IMR-90 (cell line): ENCODE measurements around the gene IQCC. TPM values are rescaled to one million over a fixed set of nuclear protein-coding genes. Genes with fewer than 3 reads are reported as not detected.

Source experiments
- ATAC-seq: fragments of 200-7000 bp; cut with Tn5 transposase; 2 replicates; pipeline ENCODE4 v1.9.1; 2020; ENCODE audit warnings: low read depth, mild to moderate bottlenecking, moderate library complexity
- BruUV-seq: library from RNA; stranded (reverse); fragments of 400-500 nt; replicated peaks from 2 replicates; lab custom pipeline; 2021; lab: Mats Ljungman, UMichigan
- CTCF ChIA-PET: fragments of 300-600 bp; formaldehyde crosslinking; extraction: SDS; loops from one replicate; lab custom pipeline; 2021; ENCODE audit warnings: antibody characterized with exemption; lab: Yijun Ruan, JAX
- POLR2A ChIA-PET: fragments of 300-600 bp; sonication (Branson Sonifier 250); formaldehyde crosslinking; loops from one replicate; lab custom pipeline; 2022; ENCODE audit warnings: antibody characterized with exemption; ENCODE audit not compliant: unreplicated experiment; lab: Charles Lee
- DNase-seq: peaks from one replicate; pipeline ENCODE4 v3.0.0; 2013
- H2AFZ ChIP-seq: replicated peaks from 2 replicates; pipeline ENCODE3; 2013; ENCODE audit warnings: low read length, mild to moderate bottlenecking; ENCODE audit not compliant: poor library complexity
- H2AK5ac ChIP-seq: 2 replicates; pipeline ENCODE4 v1.6.1; 2013; ENCODE audit warnings: low read depth, low read length, inconsistent platforms
- H2AK9ac ChIP-seq: replicated peaks from 2 replicates; pipeline ENCODE3; 2013; ENCODE audit warnings: mild to moderate bottlenecking, low read depth, low read length, moderate library complexity; ENCODE audit not compliant: poor library complexity
- H2BK120ac ChIP-seq: 2 replicates; pipeline ENCODE4 v1.6.1; 2013; ENCODE audit warnings: low read depth, low read length, inconsistent platforms
- H2BK15ac ChIP-seq: 3 replicates; pipeline ENCODE4 v1.6.1; 2013; ENCODE audit warnings: low read depth, low read length, inconsistent platforms
- H2BK20ac ChIP-seq: 2 replicates; pipeline ENCODE4 v1.6.1; 2013; ENCODE audit warnings: low read depth, mild to moderate bottlenecking, inconsistent platforms, low read length, moderate library complexity
- H2BK5ac ChIP-seq: 2 replicates; pipeline ENCODE4 v1.6.1; 2013; ENCODE audit warnings: mild to moderate bottlenecking, low read depth, low read length, inconsistent platforms; ENCODE audit not compliant: poor library complexity, severe bottlenecking
- H3K14ac ChIP-seq: replicated peaks from 2 replicates; pipeline ENCODE4 v1.6.1; 2013; ENCODE audit warnings: low read depth, low read length, inconsistent platforms
- H3K18ac ChIP-seq: 2 replicates; pipeline ENCODE4 v1.6.1; 2013; ENCODE audit warnings: low read depth, low read length, control low read depth
- H3K23ac ChIP-seq: 2 replicates; pipeline ENCODE4 v1.6.1; 2013; ENCODE audit warnings: low read depth, low read length, inconsistent platforms
- H3K27ac ChIP-seq: 2 replicates; pipeline ENCODE4 v1.5.1; 2013; ENCODE audit warnings: mild to moderate bottlenecking, control low read depth, low read length; ENCODE audit not compliant: insufficient read depth
- H3K27me3 ChIP-seq: 2 replicates; pipeline ENCODE4 v1.6.1; 2013; ENCODE audit warnings: low read length; ENCODE audit not compliant: control insufficient read depth, insufficient read depth
- H3K36me3 ChIP-seq: 2 replicates; pipeline ENCODE4 v1.6.1; 2013; ENCODE audit warnings: low read length, mixed read lengths; ENCODE audit not compliant: control insufficient read depth, insufficient read depth
- H3K4ac ChIP-seq: 2 replicates; pipeline ENCODE4 v1.6.1; 2013; ENCODE audit warnings: low read depth, low read length, inconsistent platforms
- H3K4me1 ChIP-seq: 2 replicates; pipeline ENCODE4 v1.6.1; 2013; ENCODE audit warnings: low read length, mixed read lengths; ENCODE audit not compliant: control insufficient read depth, insufficient read depth
- H3K4me2 ChIP-seq: 2 replicates; pipeline ENCODE4 v1.6.1; 2013; ENCODE audit warnings: low read depth, mild to moderate bottlenecking, control low read depth, low read length, moderate library complexity
- H3K4me3 ChIP-seq: 2 replicates; pipeline ENCODE4 v1.5.1; 2013; ENCODE audit warnings: low read depth, mild to moderate bottlenecking, control low read depth, low read length, moderate library complexity; ENCODE audit not compliant: insufficient read depth
- H3K56ac ChIP-seq: 2 replicates; pipeline ENCODE4 v1.6.1; 2013; ENCODE audit warnings: low read length, inconsistent platforms; ENCODE audit not compliant: insufficient read depth; ENCODE audit errors: extremely low read depth
- H3K79me1 ChIP-seq, 2 experiments: 2 replicates each; pipeline ENCODE4 v1.6.1; 2013; ENCODE audit warnings: low read length in 2 of 2, inconsistent platforms in 1 of 2, low read depth in 1 of 2
- H3K9ac ChIP-seq: 2 replicates; pipeline ENCODE4 v1.6.1; 2013; ENCODE audit warnings: low read depth, low read length, control low read depth
- H3K9me1 ChIP-seq: 2 replicates; pipeline ENCODE4 v1.6.1; 2013; ENCODE audit warnings: low read length, inconsistent platforms; ENCODE audit not compliant: insufficient read depth
- H3K9me3 ChIP-seq: 2 replicates; pipeline ENCODE4 v1.6.1; 2013; ENCODE audit warnings: low read length; ENCODE audit not compliant: control insufficient read depth, insufficient read depth
- H4K20me1 ChIP-seq: 2 replicates; pipeline ENCODE4 v1.6.1; 2013; ENCODE audit warnings: low read length, inconsistent platforms; ENCODE audit not compliant: insufficient read depth
- H4K5ac ChIP-seq: 2 replicates; pipeline ENCODE4 v1.6.1; 2013; ENCODE audit warnings: mild to moderate bottlenecking, low read depth, low read length, control low read depth
- H4K8ac ChIP-seq, 2 experiments: 2 replicates each; pipeline ENCODE4 v1.6.1; 2013; ENCODE audit warnings: low read depth in 2 of 2, low read length in 2 of 2, control low read depth in 1 of 2, inconsistent platforms in 1 of 2
- H4K91ac ChIP-seq: 2 replicates; pipeline ENCODE4 v1.6.1; 2013; ENCODE audit warnings: low read depth, low read length, inconsistent platforms; ENCODE audit not compliant: insufficient read depth
- BHLHE40 ChIP-seq: fragments of 150-350 bp; IDR thresholded peaks from 2 replicates; pipeline ENCODE4 v1.6.1; 2016; ENCODE audit warnings: mild to moderate bottlenecking, low read depth, low read length
- CEBPB ChIP-seq: IDR thresholded peaks from 2 replicates; pipeline ENCODE4 v1.6.1; 2012; ENCODE audit warnings: low read depth, low read length, improper control_type of control experiment
- CHD1 ChIP-seq: IDR thresholded peaks from 2 replicates; pipeline ENCODE4 v1.6.1; 2012; ENCODE audit warnings: low read depth, low read length, improper control_type of control experiment
- FOS ChIP-seq: fragments of 150-350 bp; IDR thresholded peaks from 2 replicates; pipeline ENCODE4 v1.6.1; 2016; ENCODE audit warnings: low read depth, low read length
- MAFK ChIP-seq: IDR thresholded peaks from 2 replicates; pipeline ENCODE4 v1.6.1; 2012; ENCODE audit warnings: low read depth, low read length, improper control_type of control experiment
- MAZ ChIP-seq: IDR thresholded peaks from 2 replicates; pipeline ENCODE4 v1.6.1; 2012; ENCODE audit warnings: low read depth, mild to moderate bottlenecking, low read length, improper control_type of control experiment, moderate library complexity, borderline replicate concordance
- MXI1 ChIP-seq: IDR thresholded peaks from 2 replicates; pipeline ENCODE4 v1.6.1; 2012; ENCODE audit warnings: low read depth, mild to moderate bottlenecking, low read length, moderate library complexity, borderline replicate concordance
- NFE2L2 ChIP-seq: fragments of 150-350 bp; IDR thresholded peaks from 2 replicates; pipeline ENCODE4 v1.6.1; 2016; ENCODE audit warnings: low read depth, mild to moderate bottlenecking, low read length
- POLR2A ChIP-seq: IDR thresholded peaks from 2 replicates; pipeline ENCODE4 v1.6.1; 2012; ENCODE audit warnings: mild to moderate bottlenecking, low read depth, low read length
- RAD21 ChIP-seq: IDR thresholded peaks from 2 replicates; pipeline ENCODE4 v1.6.1; 2012; ENCODE audit warnings: low read length, improper control_type of control experiment
- RCOR1 ChIP-seq: IDR thresholded peaks from 2 replicates; pipeline ENCODE4 v1.6.1; 2012; ENCODE audit warnings: mild to moderate bottlenecking, low read length, improper control_type of control experiment; ENCODE audit not compliant: insufficient replicate concordance
- RFX5 ChIP-seq: IDR thresholded peaks from 2 replicates; pipeline ENCODE4 v1.8.0; 2012; ENCODE audit warnings: low read depth, mild to moderate bottlenecking, low read length, moderate library complexity
- SMC3 ChIP-seq: fragments of 150-350 bp; IDR thresholded peaks from 2 replicates; pipeline ENCODE4 v1.6.1; 2016; ENCODE audit warnings: low read depth, mild to moderate bottlenecking, antibody characterized with exemption, low read length, moderate library complexity
- WGBS, 2 experiments: methylation state at CpG; one replicate each; pipeline versions ENCODE4 v1.1.5 to v1.1.7; 2013; ENCODE audit warnings: missing lambda C conversion rate in 2 of 2; ENCODE audit not compliant: insufficient read length in 1 of 2; ENCODE audit errors: extremely low coverage in 2 of 2; 5-methylcytosine and 5-hydroxymethylcytosine counted together
- dilution Hi-C: fragments of 300-500 bp; cut with HindIII; formaldehyde crosslinking; loops from one replicate; pipeline ENCODE4 v1.14.3; 2018; ENCODE audit warnings: low sequenced_read_pairs; ENCODE audit not compliant: unreplicated experiment
- in situ Hi-C: fragments of 300-500 bp; cut with MboI; formaldehyde crosslinking; loops from 3 replicates; pipeline ENCODE4 v1.14.3; 2019; ENCODE audit warnings: low sequenced_read_pairs, inconsistent platforms, mixed read lengths
- intact Hi-C: fragments of 100-400 bp; cut with micrococcal nuclease; formaldehyde crosslinking; loops from 2 replicates; pipeline ENCODE4 v1.10.0; 2022
- polyA plus RNA-seq, 3 experiments: library from polyadenylated mRNA; depleted of rRNA; stranded (reverse); fragments of >200 nt; gene quantifications; 2 replicates each; pipeline ENCODE4 v1.2.3, GENCODE V29; 2012; ENCODE audit warnings: low replicate concordance in 1 of 3
- total RNA-seq: library from RNA; depleted of rRNA; stranded (reverse); fragments of >200 nt; gene quantifications from 2 replicates; pipeline ENCODE4 v1.2.3, GENCODE V29; 2012
- TF ChIP-seq, protein P1 (sequence below): fragments of 150-350 bp; IDR thresholded peaks from 2 replicates; pipeline ENCODE4 v1.6.1; 2017; ENCODE audit warnings: mild to moderate bottlenecking, antibody characterized with exemption, low read length, low read depth
- TF ChIP-seq, protein P2 (sequence below): conservative IDR thresholded peaks from 2 replicates; pipeline ENCODE4 v1.5.1; 2012; ENCODE audit warnings: mild to moderate bottlenecking, low read depth, low read length, improper control_type of control experiment

The IQCC gene
- total and polyA plus RNA-seq, 2 of the 4 experiments (the other 2 are of a cell fraction) = 1.6 to 2.2 TPM

GRCh38 chr1:32178380-32179192 is 26.9 kb upstream of the IQCC start (continued):
- TF ChIP-seq NFE2L2 (no peak), FOS (no peak)

- H2BK20ac ChIP-seq = no peak overlapping the region
- H3K4me3 ChIP-seq = peak overlapping the region; percentile 27; the same call in 1 of the 2 replicates
- ATAC-seq = peak; percentile 0; the same call in 1 of the 2 replicates
- ChIA-PET POLR2A (interaction anchor here (0.5 to 1.0 kb wide), 3 partner anchors 34 to 71 kb away, joined by 3 to 7 read pairs (median 4); partner anchors contain the start of gene KPNA6), CTCF (no interaction called here)
- peak overlapping the region; percentile 74 for H3K9ac ChIP-seq
- BruUV-seq = no TSS peak
- intact Hi-C loops = no loop called here
- dilution Hi-C loops = no loop called here
- peak overlapping the region; percentile 50 for H2AK9ac ChIP-seq
- H3K36me3 ChIP-seq = peaks cover 25% of the 10 kb centered on the region
- peak overlapping the region; percentile 93 for H4K91ac ChIP-seq
- H2BK15ac ChIP-seq = peak overlapping the region; percentile 12; the same call in 1 of the 3 replicates
- H3K27me3 ChIP-seq = no peaks in the 10 kb centered on the region
- peak overlapping the region; percentile 94 for H3K23ac ChIP-seq
- H4K20me1 ChIP-seq = peaks cover 11% of the 10 kb centered on the region
- peak overlapping the region; percentile 85 for H3K4ac ChIP-seq
- DNase-seq = no peak
- H3K27ac ChIP-seq = peak overlapping the region; percentile 71
- peak overlapping the region; percentile 98 for H2AFZ ChIP-seq
- H3K18ac ChIP-seq = peak overlapping the region; percentile 66
- peaks cover 10% of the 10 kb centered on the region; the same call in 1 of the 2 replicates for H3K9me1 ChIP-seq
- H2BK120ac ChIP-seq = peak overlapping the region; percentile 21; the same call in 1 of the 2 replicates
- peaks cover 16% of the 10 kb centered on the region for H3K4me1 ChIP-seq
- H3K9me3 ChIP-seq = no peaks in the 10 kb centered on the region
- peak overlapping the region; percentile 95 to 97 for H4K8ac ChIP-seq
- in situ Hi-C loops = no loop called here
- H4K5ac ChIP-seq = peak overlapping the region; percentile 96
- peaks cover 8 to 44% of the 10 kb centered on the region in 2 experiments for H3K79me1 ChIP-seq
- peak overlapping the region; percentile 88 for H3K4me2 ChIP-seq
- WGBS, 2 experiments = 0% methylated on average over 1 of the region's 7 CpGs; no CpG with 5 or more reads in 1 of the 2 experiments
- H2AK5ac ChIP-seq = peak overlapping the region; percentile 92
- peak overlapping the region; percentile 57 for H2BK5ac ChIP-seq
- peak overlapping the region; percentile 69 for H3K14ac ChIP-seq
- H3K56ac ChIP-seq = peak overlapping the region; percentile 90
- no peak for TF ChIP-seq BHLHE40
- no peak for TF ChIP-seq POLR2A
- no peak for TF ChIP-seq CHD1
- TF ChIP-seq, protein P1, sequence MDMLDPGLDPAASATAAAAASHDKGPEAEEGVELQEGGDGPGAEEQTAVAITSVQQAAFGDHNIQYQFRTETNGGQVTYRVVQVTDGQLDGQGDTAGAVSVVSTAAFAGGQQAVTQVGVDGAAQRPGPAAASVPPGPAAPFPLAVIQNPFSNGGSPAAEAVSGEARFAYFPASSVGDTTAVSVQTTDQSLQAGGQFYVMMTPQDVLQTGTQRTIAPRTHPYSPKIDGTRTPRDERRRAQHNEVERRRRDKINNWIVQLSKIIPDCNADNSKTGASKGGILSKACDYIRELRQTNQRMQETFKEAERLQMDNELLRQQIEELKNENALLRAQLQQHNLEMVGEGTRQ = no peak
- TF ChIP-seq MAZ = no peak
- no peak for TF ChIP-seq RAD21
- no peak for TF ChIP-seq MAFK
- no peak for TF ChIP-seq NFE2L2
- TF ChIP-seq RCOR1 = no peak
- TF ChIP-seq, protein P2, sequence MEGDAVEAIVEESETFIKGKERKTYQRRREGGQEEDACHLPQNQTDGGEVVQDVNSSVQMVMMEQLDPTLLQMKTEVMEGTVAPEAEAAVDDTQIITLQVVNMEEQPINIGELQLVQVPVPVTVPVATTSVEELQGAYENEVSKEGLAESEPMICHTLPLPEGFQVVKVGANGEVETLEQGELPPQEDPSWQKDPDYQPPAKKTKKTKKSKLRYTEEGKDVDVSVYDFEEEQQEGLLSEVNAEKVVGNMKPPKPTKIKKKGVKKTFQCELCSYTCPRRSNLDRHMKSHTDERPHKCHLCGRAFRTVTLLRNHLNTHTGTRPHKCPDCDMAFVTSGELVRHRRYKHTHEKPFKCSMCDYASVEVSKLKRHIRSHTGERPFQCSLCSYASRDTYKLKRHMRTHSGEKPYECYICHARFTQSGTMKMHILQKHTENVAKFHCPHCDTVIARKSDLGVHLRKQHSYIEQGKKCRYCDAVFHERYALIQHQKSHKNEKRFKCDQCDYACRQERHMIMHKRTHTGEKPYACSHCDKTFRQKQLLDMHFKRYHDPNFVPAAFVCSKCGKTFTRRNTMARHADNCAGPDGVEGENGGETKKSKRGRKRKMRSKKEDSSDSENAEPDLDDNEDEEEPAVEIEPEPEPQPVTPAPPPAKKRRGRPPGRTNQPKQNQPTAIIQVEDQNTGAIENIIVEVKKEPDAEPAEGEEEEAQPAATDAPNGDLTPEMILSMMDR = no peak
- TF ChIP-seq SMC3 = no peak
- no peak for TF ChIP-seq MXI1
- no peak for TF ChIP-seq CEBPB
- no peak for TF ChIP-seq RFX5
Observed at GRCh38 chr1:32179193-32179442, 26.4 kb upstream of the IQCC start.
